Effector memory CD4-positive, alpha-beta T cell (primary cell): ENCODE data around the gene MET.
"Not testable (repeated sequence)": the region's sequence is repeated elsewhere in the genome, so short reads cannot be mapped to it uniquely, and the experiment has no call there.

ENCODE experiments used
- DNase-seq, 3 donors: peaks; one replicate each; pipeline ENCODE4 v3.0.0-alpha.2; 2020
- H3K27ac ChIP-seq: 2 replicates; pipeline ENCODE4 v1.7.0; 2013; ENCODE audit warnings: mild to moderate bottlenecking, low read length, moderate library complexity; ENCODE audit not compliant: insufficient read depth, poor library complexity, severe bottlenecking
- H3K27me3 ChIP-seq: replicated peaks from 2 replicates; pipeline ENCODE4 v1.7.0; 2013; ENCODE audit warnings: mild to moderate bottlenecking, low read length; ENCODE audit not compliant: insufficient read depth, control insufficient read depth, poor library complexity, severe bottlenecking
- H3K36me3 ChIP-seq: 2 replicates; pipeline ENCODE4 v1.7.0; 2013; ENCODE audit warnings: mild to moderate bottlenecking, low read length, moderate library complexity; ENCODE audit not compliant: control insufficient read depth, insufficient read depth
- H3K4me1 ChIP-seq: 2 replicates; pipeline ENCODE4 v1.7.0; 2013; ENCODE audit warnings: low read length, mild to moderate bottlenecking; ENCODE audit not compliant: control insufficient read depth, insufficient read depth, poor library complexity, severe bottlenecking
- H3K4me3 ChIP-seq: 2 replicates; pipeline ENCODE4 v1.7.0; 2013; ENCODE audit warnings: low read length, low read depth, mild to moderate bottlenecking; ENCODE audit not compliant: insufficient read depth, poor library complexity, severe bottlenecking
- H3K9me3 ChIP-seq: 2 replicates; pipeline ENCODE4 v1.7.0; 2013; ENCODE audit warnings: mild to moderate bottlenecking, low read length, moderate library complexity; ENCODE audit not compliant: control insufficient read depth

The MET gene

DNA sequence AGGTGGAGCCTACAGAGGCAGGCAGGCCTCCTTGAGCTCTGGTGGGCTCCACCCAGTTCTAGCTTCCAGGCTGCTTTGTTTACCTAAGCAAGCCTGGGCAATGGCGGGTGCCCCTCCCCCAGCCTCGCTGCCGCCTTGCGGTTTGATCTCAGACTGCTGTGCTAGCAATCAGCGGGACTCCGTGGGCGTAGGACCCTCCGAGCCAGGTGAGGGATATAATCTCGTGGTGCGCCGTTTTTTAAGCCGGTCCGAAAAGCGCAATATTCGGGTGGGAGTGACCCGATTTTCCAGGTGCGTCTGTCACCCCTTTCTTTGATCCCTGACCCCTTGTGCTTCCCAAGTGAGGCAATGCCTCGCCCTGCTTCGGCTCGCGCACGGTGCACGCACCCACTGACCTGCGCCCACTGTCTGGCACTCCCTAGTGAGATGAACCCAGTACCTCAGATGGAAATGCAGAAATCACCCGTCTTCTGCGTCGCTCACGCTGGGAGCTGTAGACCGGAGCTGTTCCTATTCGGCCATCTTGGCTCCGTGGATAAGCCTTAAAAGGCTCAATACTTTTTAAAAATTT, 52.0 kb downstream of the MET start:
- H3K4me3 ChIP-seq, H3K27ac ChIP-seq, H3K9me3 ChIP-seq, H3K27me3 ChIP-seq, DNase-seq, H3K36me3 ChIP-seq, H3K4me1 ChIP-seq: not testable (repeated sequence)

DNA sequence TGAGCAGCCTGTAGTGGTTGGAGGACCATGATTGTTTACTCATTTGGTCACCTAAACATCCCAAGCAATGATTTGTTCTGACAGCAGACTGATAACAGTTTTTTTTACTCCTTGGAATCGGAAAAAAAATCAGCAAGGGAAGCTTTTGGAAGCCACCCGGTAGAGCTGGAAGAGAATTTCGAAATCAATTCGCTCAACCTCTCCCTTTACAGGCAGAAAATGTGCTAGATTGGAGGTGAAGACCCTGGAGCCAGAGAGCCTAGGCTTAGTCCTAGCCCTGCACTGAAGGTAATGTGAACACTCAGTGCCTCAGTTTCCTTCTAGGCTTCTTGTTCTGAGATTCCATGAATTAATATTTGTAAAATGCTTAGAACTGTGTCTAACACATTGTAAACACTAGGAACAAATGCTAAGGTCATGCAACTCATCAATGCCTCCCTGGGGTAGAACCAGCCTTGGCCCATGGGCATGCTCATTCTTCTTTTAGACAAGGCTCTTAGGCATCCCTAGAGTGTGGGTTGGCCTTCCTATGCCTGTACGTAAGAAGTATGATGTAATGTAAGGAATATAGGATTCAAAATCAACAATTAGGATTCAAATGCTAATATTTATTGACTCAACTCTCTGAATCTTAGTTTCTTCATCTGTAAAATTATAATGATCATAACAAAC, 52.7 kb downstream of the MET start:
- no peak for DNase-seq
- H3K4me1 ChIP-seq, result no peaks in the 10 kb centered on the region
- no peak overlapping the region for H3K4me3 ChIP-seq
- no peaks in the 10 kb centered on the region for H3K36me3 ChIP-seq
- no peaks in the 10 kb centered on the region for H3K9me3 ChIP-seq
- H3K27me3 ChIP-seq, result no peaks in the 10 kb centered on the region
- H3K27ac ChIP-seq, result no peak overlapping the region

DNA sequence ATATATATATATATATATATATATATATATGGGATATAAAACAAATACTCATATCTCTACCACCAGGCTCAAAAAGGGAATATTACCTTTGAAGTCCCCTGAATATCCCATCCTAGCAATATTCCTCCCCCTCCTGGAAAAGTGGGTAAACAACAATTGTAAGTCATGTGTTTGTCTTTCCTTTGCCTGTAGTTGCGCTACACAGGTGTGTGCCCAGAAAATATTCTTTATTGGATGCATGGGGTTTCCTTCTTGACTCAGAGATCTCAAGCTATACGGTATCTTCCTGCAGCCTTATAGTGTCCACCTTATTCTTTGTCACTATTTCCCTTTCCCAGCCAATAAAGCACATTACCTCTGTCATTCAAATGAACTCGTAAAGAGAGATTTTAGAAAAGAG, 54.2 kb downstream of the MET start:
- no peak overlapping the region for H3K27ac ChIP-seq
- no peaks in the 10 kb centered on the region for H3K9me3 ChIP-seq
- H3K36me3 ChIP-seq, result no peaks in the 10 kb centered on the region
- H3K4me3 ChIP-seq, result no peak overlapping the region
- no peak for DNase-seq
- H3K4me1 ChIP-seq, result no peaks in the 10 kb centered on the region
- H3K27me3 ChIP-seq, result no peaks in the 10 kb centered on the region

- Histone ChIP-seq H3K9me3 (no peaks in the 10 kb centered on the region), H3K4me3 (no peak overlapping the region), H3K27me3 (no peaks in the 10 kb centered on the region), H3K27ac (no peak overlapping the region), H3K4me1 (no peaks in the 10 kb centered on the region), H3K36me3 (no peaks in the 10 kb centered on the region)
- no peak for DNase-seq
Measured at GRCh38 chr7:116726713-116727431, 54.9 kb downstream of the MET start.

GRCh38 chr7:116727432-116728009, 55.5 kb downstream of the MET start:
- Histone ChIP-seq H3K9me3 (no peaks in the 10 kb centered on the region), H3K27me3 (no peaks in the 10 kb centered on the region), H3K36me3 (no peaks in the 10 kb centered on the region), H3K27ac (no peak overlapping the region), H3K4me3 (no peak overlapping the region), H3K4me1 (no peaks in the 10 kb centered on the region)
- DNase-seq, result no peak

- H3K27ac ChIP-seq, result no peak overlapping the region
- no peaks in the 10 kb centered on the region for H3K27me3 ChIP-seq
- no peaks in the 10 kb centered on the region for H3K4me1 ChIP-seq
- H3K9me3 ChIP-seq, result no peaks in the 10 kb centered on the region
- DNase-seq, result no peak
- H3K4me3 ChIP-seq, result no peak overlapping the region
- H3K36me3 ChIP-seq, result no peaks in the 10 kb centered on the region
Measured at GRCh38 chr7:116728413-116728812, 56.4 kb downstream of the MET start.

DNA sequence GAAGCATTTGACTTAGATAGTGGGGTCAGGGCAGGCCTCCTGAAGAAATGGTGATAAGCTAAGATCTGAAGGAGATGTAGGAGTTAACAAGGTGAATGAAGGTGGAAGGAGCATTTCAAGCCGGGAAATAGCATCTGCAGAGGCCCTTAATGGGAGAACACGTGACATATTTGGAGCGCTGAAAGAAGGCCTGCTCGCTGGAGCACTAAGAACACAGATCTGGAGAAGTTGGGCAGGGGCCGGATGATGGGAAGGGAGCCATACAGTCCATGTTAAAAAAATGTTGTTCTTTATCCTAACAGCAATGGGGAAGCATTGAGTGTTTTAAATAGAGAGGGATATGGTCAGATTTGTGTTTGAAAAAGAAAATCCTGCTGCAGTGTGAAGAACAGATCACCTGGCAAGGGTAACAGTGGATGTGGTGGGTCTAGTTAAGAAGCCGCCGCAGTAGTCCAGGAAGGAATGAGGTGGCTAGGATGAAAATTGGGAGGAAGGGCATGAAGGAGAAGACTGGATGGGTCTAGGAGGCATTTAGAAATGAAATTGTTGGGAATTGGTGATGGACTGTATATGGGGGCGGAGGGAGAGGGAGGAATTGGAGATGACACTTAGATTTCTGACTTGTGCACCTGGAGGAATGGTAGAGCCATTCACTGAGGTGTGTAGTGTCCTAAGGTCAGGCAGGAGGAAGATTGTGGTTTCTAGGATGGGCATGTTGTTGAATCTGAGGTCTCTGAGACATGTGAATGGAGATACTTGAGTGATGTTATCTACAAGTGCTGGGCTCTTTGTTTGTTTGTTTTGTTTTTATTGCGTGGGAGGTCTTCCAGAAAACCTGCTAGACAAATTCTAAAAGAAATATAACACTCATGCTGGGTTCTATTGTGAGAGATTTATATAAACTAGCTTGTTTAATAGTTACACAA, 58.4 kb downstream of the MET start:
- Histone ChIP-seq H3K27me3 (no peaks in the 10 kb centered on the region), H3K4me3 (no peak overlapping the region), H3K4me1 (no peaks in the 10 kb centered on the region), H3K9me3 (no peaks in the 10 kb centered on the region), H3K36me3 (no peaks in the 10 kb centered on the region), H3K27ac (no peak overlapping the region)
- no peak for DNase-seq

DNA sequence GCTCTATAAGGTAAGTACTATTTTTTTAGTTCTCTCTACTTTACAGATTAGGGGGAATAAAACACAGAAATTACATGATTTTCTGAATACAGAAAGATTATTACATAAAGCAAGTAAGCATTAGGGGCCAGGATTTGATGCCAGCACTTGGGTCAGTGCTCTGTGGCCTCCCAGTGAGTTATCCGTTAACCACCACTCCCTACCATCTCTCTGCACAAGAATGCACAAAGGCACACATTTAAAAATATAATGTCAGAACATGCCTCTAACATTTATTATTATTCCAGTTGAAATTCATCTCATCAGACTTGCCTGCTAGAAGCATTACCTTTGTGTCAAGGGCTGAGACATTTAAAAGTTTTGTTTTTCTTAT, 59.0 kb downstream of the MET start:
- H3K9me3 ChIP-seq, result no peaks in the 10 kb centered on the region
- no peak for DNase-seq
- no peak overlapping the region for H3K27ac ChIP-seq
- H3K36me3 ChIP-seq, result no peaks in the 10 kb centered on the region
- no peak overlapping the region for H3K4me3 ChIP-seq
- H3K4me1 ChIP-seq, result no peaks in the 10 kb centered on the region
- H3K27me3 ChIP-seq, result no peaks in the 10 kb centered on the region

DNA sequence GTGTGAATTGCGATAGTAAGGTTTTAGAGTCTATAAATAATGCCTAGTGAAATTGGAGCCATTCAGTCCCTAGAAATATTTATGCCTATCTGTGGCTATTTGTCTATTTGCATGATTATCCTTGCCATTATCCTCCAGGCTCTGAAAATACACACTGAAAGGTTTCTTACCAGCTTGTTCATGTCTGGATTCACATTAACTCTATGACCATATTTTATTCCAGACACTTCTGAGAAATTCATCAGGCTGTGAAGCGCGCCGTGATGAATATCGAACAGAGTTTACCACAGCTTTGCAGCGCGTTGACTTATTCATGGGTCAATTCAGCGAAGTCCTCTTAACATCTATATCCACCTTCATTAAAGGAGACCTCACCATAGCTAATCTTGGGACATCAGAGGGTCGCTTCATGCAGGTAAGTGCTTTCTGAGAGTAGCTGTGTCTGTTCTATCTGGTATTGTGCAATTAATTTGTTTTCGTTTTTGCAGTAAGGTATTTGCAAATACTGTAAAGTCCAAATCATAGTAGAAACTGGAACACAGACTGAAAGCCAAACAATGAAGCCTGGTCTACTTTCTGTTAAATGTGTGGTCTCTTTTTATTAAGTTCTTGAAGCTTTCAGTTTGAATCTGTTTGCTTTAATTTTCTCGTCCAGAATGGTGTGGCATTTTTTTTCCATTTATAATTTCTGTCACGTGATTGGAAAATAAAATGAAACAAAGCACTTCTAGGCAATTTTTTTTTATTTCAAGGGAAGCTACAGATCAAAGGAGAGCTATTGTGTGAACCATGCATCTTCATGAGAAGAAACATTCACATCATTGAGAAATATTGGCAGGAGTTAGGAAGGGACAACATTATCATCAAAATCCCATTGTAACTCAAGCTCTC, 59.7 kb downstream of the MET start:
- no peaks in the 10 kb centered on the region for H3K27me3 ChIP-seq
- no peak for DNase-seq
- H3K4me3 ChIP-seq, result no peak overlapping the region
- H3K27ac ChIP-seq, result no peak overlapping the region
- H3K4me1 ChIP-seq, result no peaks in the 10 kb centered on the region
- no peaks in the 10 kb centered on the region for H3K36me3 ChIP-seq
- no peaks in the 10 kb centered on the region for H3K9me3 ChIP-seq
